Right lobe of liver (tissue), 4 donors: ENCODE results near the gene TAGLN2.

Experiments
- CTCF ChIP-seq, 4 donors: fragments of 200-600 bp in 3 of 4; fragments of 450-650 bp in 1 of 4; IDR thresholded peaks; one replicate each; pipeline versions ENCODE4 v1.5.1 to v1.8.0; 2016 to 2022; ENCODE audit warnings: antibody characterized with exemption in 4 of 4, mild to moderate bottlenecking in 2 of 4
- POLR2A ChIP-seq: fragments of 450-650 bp; IDR thresholded peaks from one replicate; pipeline ENCODE4 v1.6.1; 2017; ENCODE audit warnings: antibody characterized with exemption, mild to moderate bottlenecking
- donor health status: DM: no; HTN: no; CAD: no.
- donor health status: DM: no; HTN: no; CAD: no.
- donor health status: DM: no; HTN: yes; CAD: no.

- TF ChIP-seq CTCF (IDR thresholded peaks at IDR 0.05) (no peak), POLR2A (no peak)
These were observed 3.3 kb upstream of the TAGLN2 start for GRCh38 chr1:159928491-159929050.
